HG02678 (cell line): ENCODE results near the gene RPL9.
"Not testable (repeated sequence)": the region's sequence is repeated elsewhere in the genome, so short reads cannot be mapped to it uniquely, and the experiment has no call there.

Experiments used
- ATAC-seq: cut with Tn5 transposase; IDR thresholded peaks from one replicate; pipeline ENCODE4 v1.9.1; 2021; ENCODE audit warnings: mild to moderate bottlenecking, moderate library complexity; ENCODE audit not compliant: unreplicated experiment

Gene RPL9

GRCh38 chr4:39467464-39467863 lies 8.7 kb upstream of the RPL9 start:
- no peak for ATAC-seq

GRCh38 chr4:39466747-39467146 lies 8.0 kb upstream of the RPL9 start:
- ATAC-seq = no peak

DNA sequence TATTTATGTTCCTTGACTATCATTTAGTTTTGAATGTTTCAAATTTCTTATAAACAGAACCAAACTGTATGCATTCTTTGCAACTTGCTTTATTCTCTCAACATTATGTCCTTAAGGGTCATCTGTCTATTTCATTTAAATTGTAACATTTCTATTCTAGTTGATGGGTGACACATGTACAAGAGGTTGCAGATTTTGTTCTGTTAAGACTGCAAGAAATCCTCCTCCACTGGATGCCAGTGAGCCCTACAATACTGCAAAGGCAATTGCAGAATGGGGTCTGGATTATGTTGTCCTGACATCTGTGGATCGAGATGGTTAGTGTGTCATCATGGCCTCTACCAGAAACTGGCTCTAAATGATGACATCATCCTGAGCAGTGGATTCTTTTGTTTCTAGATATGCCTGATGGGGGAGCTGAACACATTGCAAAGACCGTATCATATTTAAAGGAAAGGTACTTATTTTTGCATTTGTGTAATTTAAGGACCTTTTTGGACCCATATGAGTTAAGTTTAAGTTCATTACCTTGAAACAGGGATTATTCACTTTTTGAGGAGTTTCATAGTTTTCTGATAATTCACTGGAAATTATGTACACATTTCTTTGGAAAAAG lies 6.3 kb upstream of the RPL9 start:
- no peak for ATAC-seq

- ATAC-seq = not testable (repeated sequence)
Observed at GRCh38 chr4:39458161-39458504, 589 bp downstream of the RPL9 start.

- no peak for ATAC-seq
Observed at GRCh38 chr4:39456946-39457763, 1.6 kb downstream of the RPL9 start.

DNA sequence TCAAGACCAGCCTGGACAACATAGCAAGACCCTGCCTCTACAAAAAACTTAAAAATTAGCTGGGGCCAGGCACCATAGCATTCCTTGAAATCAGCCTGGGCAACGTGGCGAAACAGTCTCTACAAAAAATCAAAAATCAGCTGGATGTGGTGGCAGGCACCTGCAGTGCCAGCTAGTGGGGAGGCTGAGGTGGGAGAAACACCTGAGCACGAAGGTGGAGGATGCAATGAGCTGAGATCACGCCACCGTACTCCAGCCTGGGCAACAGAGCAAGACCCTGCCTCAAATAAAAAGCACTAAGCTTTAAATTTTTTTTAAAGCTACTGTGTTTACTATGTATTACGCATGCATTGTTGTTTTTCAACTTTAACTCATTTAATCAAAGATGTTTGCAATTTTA lies 3.2 kb downstream of the RPL9 start:
- no peak for ATAC-seq

GRCh38 chr4:39453738-39454137 lies 5.0 kb downstream of the RPL9 start:
- ATAC-seq = no peak

GRCh38 chr4:39452860-39453587 lies 5.7 kb downstream of the RPL9 start:
- no peak for ATAC-seq

DNA sequence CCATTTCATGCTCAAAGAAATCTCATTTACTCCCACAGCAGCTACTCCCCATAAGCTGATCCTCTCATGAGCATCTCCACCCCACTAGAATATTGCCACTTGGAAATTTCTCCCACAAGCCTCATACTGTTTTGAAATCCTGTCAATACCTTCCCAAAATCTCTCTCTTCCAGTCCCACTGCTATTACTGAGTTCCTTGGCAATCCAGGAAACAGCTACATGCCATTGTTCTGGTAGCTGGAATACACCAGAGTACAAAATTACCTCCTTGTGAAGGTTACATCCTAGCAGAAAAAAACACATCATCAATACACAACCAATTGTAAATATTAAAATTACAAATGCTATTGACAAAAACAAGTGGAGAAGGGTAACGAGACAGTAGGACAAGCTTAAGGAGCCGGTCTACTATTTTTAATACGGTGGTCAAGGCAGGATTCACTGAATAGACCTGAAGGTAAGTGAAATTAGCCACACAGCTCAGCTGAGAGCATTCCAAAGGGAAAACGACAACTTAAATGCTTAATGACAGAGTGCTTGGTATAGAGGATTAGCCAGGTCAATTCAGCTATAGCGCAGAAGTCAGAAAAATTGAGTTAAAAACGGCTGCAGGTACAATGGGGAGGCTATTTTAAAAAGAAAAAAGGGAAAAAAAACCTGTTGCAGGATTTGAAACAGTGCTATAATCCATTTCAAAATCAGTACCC lies 6.4 kb downstream of the RPL9 start:
- no peak for ATAC-seq

DNA sequence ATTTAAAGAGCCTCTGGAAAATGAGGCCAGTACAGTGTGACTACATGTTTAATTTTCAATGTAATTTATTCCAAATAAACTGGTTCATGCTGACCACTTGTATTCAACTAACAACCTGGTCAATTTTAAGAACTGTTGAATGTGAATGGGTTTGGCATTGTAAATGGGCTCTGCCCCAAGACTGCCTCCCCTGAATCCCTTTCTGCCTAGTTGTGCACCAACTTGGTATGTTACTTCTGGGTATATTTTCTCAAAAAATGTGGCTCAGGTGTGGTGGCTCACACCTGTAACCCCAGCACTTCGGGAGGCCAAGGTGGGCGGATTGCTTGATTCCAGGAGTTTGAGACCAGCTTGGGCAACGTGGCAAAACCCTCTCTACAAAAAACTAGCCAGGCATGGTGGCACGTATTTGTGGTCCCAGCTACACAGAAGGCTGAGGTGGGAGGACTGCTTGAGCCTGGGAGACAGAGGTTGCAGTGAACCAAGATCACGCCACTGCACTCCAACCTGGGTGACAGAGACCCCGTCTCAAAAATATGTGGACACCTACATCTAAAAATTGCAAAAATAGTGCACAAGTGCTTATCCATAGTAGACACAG lies 7.2 kb downstream of the RPL9 start:
- ATAC-seq = no peak

DNA sequence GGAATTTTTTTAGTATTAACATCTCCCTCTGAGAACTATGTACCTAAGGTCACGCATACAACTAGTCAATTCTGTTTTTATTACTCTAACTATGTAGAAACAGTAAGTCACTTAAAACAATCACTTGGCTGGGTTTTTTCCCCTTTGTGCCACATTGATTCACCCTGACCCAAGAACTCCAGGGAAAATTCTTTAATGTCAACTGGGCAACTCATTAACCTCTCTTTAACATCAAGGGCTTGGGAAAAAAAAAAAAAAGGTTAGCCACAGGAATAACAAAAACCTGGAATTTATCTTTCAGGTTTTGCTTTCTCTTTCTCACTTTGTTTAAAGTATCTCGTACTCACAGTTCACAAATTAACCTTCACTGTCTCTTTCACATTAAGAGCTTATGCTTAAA lies 8.1 kb downstream of the RPL9 start:
- no peak for ATAC-seq

GRCh38 chr4:39446842-39447573 lies 11.7 kb downstream of the RPL9 start:
- ATAC-seq = peak; percentile 91

- ATAC-seq = no peak
Observed at GRCh38 chr4:39446483-39446841, 12.3 kb downstream of the RPL9 start.

DNA sequence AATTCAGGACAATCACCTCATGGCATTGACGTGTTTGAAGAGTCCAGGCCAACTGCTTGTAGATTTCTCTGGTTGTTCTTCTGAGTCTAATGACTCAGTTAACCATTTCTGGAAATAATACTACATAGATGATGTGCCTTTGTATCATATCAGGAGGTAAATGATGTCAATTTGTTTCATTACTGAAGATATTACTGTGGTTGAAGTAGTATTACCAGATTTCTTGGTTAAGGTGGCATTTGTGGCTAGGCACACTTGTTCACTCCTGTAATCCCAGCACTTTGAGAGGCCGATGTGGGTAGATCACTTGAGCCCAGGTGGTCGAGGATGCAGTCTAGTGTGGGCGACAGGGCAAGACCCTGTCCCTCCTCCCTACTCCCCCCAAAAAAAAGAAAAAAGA lies 15.7 kb downstream of the RPL9 start:
- no peak for ATAC-seq

DNA sequence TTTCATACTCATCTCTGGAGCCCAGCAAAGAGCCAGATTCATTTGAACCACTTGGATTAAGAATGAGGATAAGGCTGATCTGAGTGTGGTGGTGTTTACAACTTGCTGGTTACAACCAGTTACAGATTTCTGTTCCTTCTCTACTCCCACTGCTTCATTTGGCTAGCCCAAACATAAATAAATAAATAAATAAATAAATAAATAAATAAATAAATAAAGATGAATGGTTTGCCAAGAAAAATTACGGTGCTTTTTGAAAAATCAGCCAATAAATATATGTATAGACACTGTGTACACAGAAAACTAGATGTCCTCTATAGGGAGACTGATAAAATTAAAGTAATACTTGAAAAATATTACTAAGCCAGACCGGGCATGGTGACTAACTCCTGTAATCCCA lies 17.1 kb downstream of the RPL9 start:
- ATAC-seq = no peak

DNA sequence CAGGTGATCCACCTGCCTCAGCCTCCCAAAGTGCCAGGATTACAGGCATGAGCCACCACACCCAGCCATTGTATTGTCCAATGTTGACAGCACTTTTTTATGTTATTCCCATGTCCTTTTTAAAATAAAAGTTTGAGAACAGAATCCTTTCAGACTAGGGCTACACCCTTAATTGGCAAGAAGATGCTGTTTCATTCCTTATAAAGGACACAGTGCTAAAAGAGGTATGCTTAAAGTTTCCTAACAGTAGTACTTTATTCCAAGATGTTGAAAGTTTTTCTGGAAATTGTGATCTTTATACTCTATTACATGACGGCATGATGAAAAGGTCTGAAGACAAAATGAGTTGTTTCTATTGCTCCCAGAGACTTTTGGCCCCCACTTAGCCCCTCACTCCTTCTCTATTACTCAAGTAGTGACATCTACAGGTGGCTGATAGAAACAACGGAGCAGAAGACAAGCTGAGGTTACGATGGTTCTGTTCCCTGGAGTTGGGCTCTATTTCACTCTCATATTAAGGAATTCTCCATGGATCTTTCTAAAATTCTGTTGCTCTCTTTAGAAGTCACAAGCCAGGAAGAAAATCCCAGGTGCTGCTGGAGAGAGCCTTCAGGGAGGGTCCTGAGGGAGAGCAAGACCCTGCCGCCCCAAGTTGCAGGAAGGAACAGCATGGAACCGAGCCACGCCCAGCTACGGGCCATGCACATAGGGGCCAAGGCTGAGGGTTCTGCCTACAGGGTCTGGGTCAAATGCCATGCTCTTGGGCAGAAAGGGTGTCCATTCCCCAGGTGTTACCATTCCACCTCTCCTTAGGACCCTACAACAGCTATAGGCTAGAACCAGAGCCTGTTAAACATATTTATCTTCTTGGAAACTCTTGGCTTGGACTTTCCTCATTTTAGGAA lies 22.8 kb downstream of the RPL9 start:
- ATAC-seq = no peak

GRCh38 chr4:39433878-39434492 lies 24.7 kb downstream of the RPL9 start:
- no peak for ATAC-seq

- ATAC-seq = no peak
Observed at GRCh38 chr4:39429476-39430334, 29.0 kb downstream of the RPL9 start.
